ENCODE data around the gene KPNA5. TPM values are rescaled to one million over a fixed set of nuclear protein-coding genes. Genes with fewer than 3 reads are reported as not detected.
A peak's percentile ranks its signal among the peaks of the same experiment; 100 is the strongest.
"Not testable (repeated sequence)": the region's sequence is repeated elsewhere in the genome, so short reads cannot be mapped to it uniquely, and the experiment has no call there.

The KPNA5 gene
- total and polyA plus RNA-seq, 4 donors: 11.3 to 45.3 (median 26.5) TPM

DNA sequence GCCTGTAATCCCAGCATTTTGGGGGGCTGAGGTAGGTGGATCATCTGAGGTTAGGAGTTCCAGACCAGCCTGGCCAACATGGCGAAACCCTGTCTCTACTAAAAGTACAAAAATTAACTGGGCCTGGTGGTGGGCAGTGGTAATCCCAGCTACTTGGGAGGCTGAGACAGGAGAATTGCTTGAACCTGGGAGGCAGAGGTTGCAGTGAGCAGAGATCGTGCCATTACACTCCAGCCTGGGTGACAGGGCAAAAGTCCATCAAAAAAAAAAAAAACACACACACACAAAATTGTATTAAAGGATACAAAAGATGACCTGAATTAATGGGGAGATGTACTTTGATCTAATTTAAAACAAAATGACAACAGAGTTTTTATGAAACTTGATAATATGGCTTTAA lies 16.8 kb upstream of the KPNA5 start:
- not testable (repeated sequence) for H3K27ac ChIP-seq (ENCODE audit: low read depth, low read length); H3K9me3 ChIP-seq (ENCODE audit: control insufficient read depth, insufficient read depth, low read length); H3K36me3 ChIP-seq (ENCODE audit: control insufficient read depth, insufficient read depth, low read length); H3K4me3 ChIP-seq (ENCODE audit: low read depth, low read length); H3K4me1 ChIP-seq (ENCODE audit: control insufficient read depth, insufficient read depth, low read length); DNase-seq (ENCODE audit: low read depth in 4 of 6, low spot score in 6 of 6); H3K27me3 ChIP-seq (ENCODE audit: control insufficient read depth, insufficient read depth, low read length)
- no CpG with 5 or more reads among the region's 2 CpGs for WGBS (ENCODE audit: insufficient coverage)

GRCh38 chr6:116665464-116665863 lies 15.5 kb upstream of the KPNA5 start:
- peaks cover 3% of the 10 kb centered on the region for H3K4me1 ChIP-seq (ENCODE audit: control insufficient read depth, insufficient read depth, low read length)
- no peak overlapping the region for H3K4me3 ChIP-seq (ENCODE audit: low read depth, low read length)
- no peak for DNase-seq (ENCODE audit: low read depth in 4 of 6, low spot score in 6 of 6)
- 93% methylated on average over 2 of the region's 7 CpGs for WGBS (ENCODE audit: insufficient coverage)
- no peaks in the 10 kb centered on the region for H3K9me3 ChIP-seq (ENCODE audit: control insufficient read depth, insufficient read depth, low read length)
- H3K27ac ChIP-seq (ENCODE audit: low read depth, low read length): no peak overlapping the region
- H3K36me3 ChIP-seq (ENCODE audit: control insufficient read depth, insufficient read depth, low read length): peaks cover 3% of the 10 kb centered on the region
- no peaks in the 10 kb centered on the region for H3K27me3 ChIP-seq (ENCODE audit: control insufficient read depth, insufficient read depth, low read length)

- DNase-seq (ENCODE audit: low read depth in 4 of 6, low spot score in 6 of 6): no peak
- Histone ChIP-seq H3K36me3 (ENCODE audit: control insufficient read depth, insufficient read depth, low read length) (peaks cover 3% of the 10 kb centered on the region), H3K27ac (ENCODE audit: low read depth, low read length) (no peak overlapping the region), H3K9me3 (ENCODE audit: control insufficient read depth, insufficient read depth, low read length) (no peaks in the 10 kb centered on the region), H3K4me3 (ENCODE audit: low read depth, low read length) (no peak overlapping the region), H3K4me1 (ENCODE audit: control insufficient read depth, insufficient read depth, low read length) (peaks cover 3% of the 10 kb centered on the region), H3K27me3 (ENCODE audit: control insufficient read depth, insufficient read depth, low read length) (no peaks in the 10 kb centered on the region)
- no CpG with 5 or more reads among the region's 1 CpG for WGBS (ENCODE audit: insufficient coverage)
Observed at GRCh38 chr6:116666869-116667268, 14.1 kb upstream of the KPNA5 start.

DNA sequence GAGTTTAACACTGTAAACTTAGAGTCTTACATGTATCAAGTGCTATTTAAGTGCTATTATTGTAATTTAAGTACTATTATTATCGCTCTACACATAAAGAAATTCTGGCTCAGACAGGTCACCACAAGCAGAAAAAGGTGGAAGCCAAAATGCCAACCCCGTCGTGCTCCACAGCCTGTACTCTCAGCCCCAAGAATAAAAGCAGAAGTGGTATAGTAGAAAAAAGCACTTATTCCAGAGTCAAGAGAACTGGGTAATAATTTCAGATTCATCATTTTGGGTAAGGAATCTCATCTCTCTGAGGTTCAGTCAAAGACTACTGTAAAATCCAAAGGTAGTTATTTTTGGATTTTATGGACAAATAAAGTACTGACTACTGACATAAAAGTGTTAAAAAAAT lies 13.4 kb upstream of the KPNA5 start:
- Histone ChIP-seq H3K4me3 (ENCODE audit: low read depth, low read length) (peak overlapping the region; percentile 98), H3K27ac (ENCODE audit: low read depth, low read length) (no peak overlapping the region), H3K27me3 (ENCODE audit: control insufficient read depth, insufficient read depth, low read length) (no peaks in the 10 kb centered on the region), H3K9me3 (ENCODE audit: control insufficient read depth, insufficient read depth, low read length) (no peaks in the 10 kb centered on the region), H3K4me1 (ENCODE audit: control insufficient read depth, insufficient read depth, low read length) (peaks cover 3% of the 10 kb centered on the region), H3K36me3 (ENCODE audit: control insufficient read depth, insufficient read depth, low read length) (peaks cover 3% of the 10 kb centered on the region)
- no CpG with 5 or more reads among the region's 3 CpGs for WGBS (ENCODE audit: insufficient coverage)
- DNase-seq (ENCODE audit: low read depth in 4 of 6, low spot score in 6 of 6): no peak

DNA sequence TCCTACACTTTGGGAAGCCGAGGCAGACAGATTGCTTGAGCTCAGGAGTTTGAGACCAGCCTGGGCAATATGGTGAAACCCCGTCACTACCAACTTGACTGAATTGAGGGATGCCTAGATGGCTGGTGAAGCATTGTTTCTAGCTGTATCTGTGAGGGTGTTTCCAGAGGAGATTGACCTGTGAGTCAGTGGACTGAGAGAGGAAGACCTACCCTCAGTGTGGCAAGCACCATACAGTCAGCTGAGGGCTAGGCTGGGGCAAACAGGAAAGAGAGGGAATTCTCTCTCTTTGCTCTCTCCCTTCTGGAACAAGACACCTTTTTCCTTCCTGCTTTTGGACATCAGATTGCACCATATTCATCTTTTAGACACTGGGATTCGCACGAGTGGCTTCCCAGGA lies 8.7 kb upstream of the KPNA5 start:
- WGBS (ENCODE audit: insufficient coverage): 91% methylated on average over 4 of the region's 4 CpGs
- peaks cover 3% of the 10 kb centered on the region for H3K4me1 ChIP-seq (ENCODE audit: control insufficient read depth, insufficient read depth, low read length)
- no peak for DNase-seq (ENCODE audit: low read depth in 4 of 6, low spot score in 6 of 6)
- no peaks in the 10 kb centered on the region for H3K27me3 ChIP-seq (ENCODE audit: control insufficient read depth, insufficient read depth, low read length)
- no peak overlapping the region for H3K4me3 ChIP-seq (ENCODE audit: low read depth, low read length)
- no peaks in the 10 kb centered on the region for H3K9me3 ChIP-seq (ENCODE audit: control insufficient read depth, insufficient read depth, low read length)
- peaks cover 3% of the 10 kb centered on the region for H3K36me3 ChIP-seq (ENCODE audit: control insufficient read depth, insufficient read depth, low read length)
- no peak overlapping the region for H3K27ac ChIP-seq (ENCODE audit: low read depth, low read length)

DNA sequence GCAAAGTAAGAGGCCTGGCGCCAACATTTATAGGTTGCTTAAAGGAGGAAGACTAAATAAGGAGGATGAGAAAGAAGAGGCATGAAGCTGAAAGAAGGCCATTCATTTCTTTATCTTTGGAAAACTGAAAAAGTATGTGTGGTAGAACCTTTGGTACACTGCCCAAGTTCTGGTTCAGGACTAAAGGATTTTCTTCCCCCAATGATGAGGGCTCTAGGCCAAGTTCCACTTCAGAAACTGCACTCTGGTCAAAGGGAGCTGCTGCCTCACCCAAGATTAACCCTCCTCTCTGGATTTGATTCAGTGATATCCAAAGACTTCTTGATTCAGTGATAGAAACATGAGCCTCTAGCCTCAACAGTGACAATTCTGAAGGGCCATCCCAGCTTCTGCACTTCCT lies 5.0 kb upstream of the KPNA5 start:
- Histone ChIP-seq H3K4me1 (ENCODE audit: control insufficient read depth, insufficient read depth, low read length) (peaks cover 4% of the 10 kb centered on the region), H3K36me3 (ENCODE audit: control insufficient read depth, insufficient read depth, low read length) (no peaks in the 10 kb centered on the region), H3K27me3 (ENCODE audit: control insufficient read depth, insufficient read depth, low read length) (no peaks in the 10 kb centered on the region), H3K4me3 (ENCODE audit: low read depth, low read length) (no peak overlapping the region), H3K27ac (ENCODE audit: low read depth, low read length) (no peak overlapping the region), H3K9me3 (ENCODE audit: control insufficient read depth, insufficient read depth, low read length) (no peaks in the 10 kb centered on the region)
- DNase-seq (ENCODE audit: low read depth in 4 of 6, low spot score in 6 of 6): no peak
- 100% methylated on average over 1 of the region's 1 CpG for WGBS (ENCODE audit: insufficient coverage)

GRCh38 chr6:116682334-116682712 lies 1.3 kb downstream of the KPNA5 start:
- WGBS (ENCODE audit: insufficient coverage): no CpG with 5 or more reads among the region's 5 CpGs
- no peaks in the 10 kb centered on the region for H3K27me3 ChIP-seq (ENCODE audit: control insufficient read depth, insufficient read depth, low read length)
- H3K4me3 ChIP-seq (ENCODE audit: low read depth, low read length): peak overlapping the region; percentile 79
- H3K36me3 ChIP-seq (ENCODE audit: control insufficient read depth, insufficient read depth, low read length): no peaks in the 10 kb centered on the region
- no peaks in the 10 kb centered on the region for H3K9me3 ChIP-seq (ENCODE audit: control insufficient read depth, insufficient read depth, low read length)
- DNase-seq (ENCODE audit: low read depth in 4 of 6, low spot score in 6 of 6): peak in 2 of 6 donors; percentile 39 to 53
- H3K4me1 ChIP-seq (ENCODE audit: control insufficient read depth, insufficient read depth, low read length): peaks cover 12% of the 10 kb centered on the region
- H3K27ac ChIP-seq (ENCODE audit: low read depth, low read length): peak overlapping the region; percentile 37

GRCh38 chr6:116685437-116685993 lies 4.5 kb downstream of the KPNA5 start:
- H3K9me3 ChIP-seq (ENCODE audit: control insufficient read depth, insufficient read depth, low read length): no peaks in the 10 kb centered on the region
- H3K36me3 ChIP-seq (ENCODE audit: control insufficient read depth, insufficient read depth, low read length): peaks cover 4% of the 10 kb centered on the region
- H3K4me3 ChIP-seq (ENCODE audit: low read depth, low read length): no peak overlapping the region
- no peaks in the 10 kb centered on the region for H3K27me3 ChIP-seq (ENCODE audit: control insufficient read depth, insufficient read depth, low read length)
- peaks cover 8% of the 10 kb centered on the region for H3K4me1 ChIP-seq (ENCODE audit: control insufficient read depth, insufficient read depth, low read length)
- DNase-seq (ENCODE audit: low read depth in 4 of 6, low spot score in 6 of 6): no peak
- 100% methylated on average over 1 of the region's 2 CpGs for WGBS (ENCODE audit: insufficient coverage)
- no peak overlapping the region for H3K27ac ChIP-seq (ENCODE audit: low read depth, low read length)

- not testable (repeated sequence) for H3K27me3 ChIP-seq (ENCODE audit: control insufficient read depth, insufficient read depth, low read length); H3K27ac ChIP-seq (ENCODE audit: low read depth, low read length); H3K4me3 ChIP-seq (ENCODE audit: low read depth, low read length); H3K4me1 ChIP-seq (ENCODE audit: control insufficient read depth, insufficient read depth, low read length); DNase-seq (ENCODE audit: low read depth in 4 of 6, low spot score in 6 of 6); H3K9me3 ChIP-seq (ENCODE audit: control insufficient read depth, insufficient read depth, low read length); H3K36me3 ChIP-seq (ENCODE audit: control insufficient read depth, insufficient read depth, low read length)
- no CpG with 5 or more reads among the region's 2 CpGs for WGBS (ENCODE audit: insufficient coverage)
Observed at GRCh38 chr6:116686475-116687101, 5.6 kb downstream of the KPNA5 start.

GRCh38 chr6:116691154-116691553 lies 10.1 kb downstream of the KPNA5 start:
- no peak overlapping the region for H3K4me3 ChIP-seq (ENCODE audit: low read depth, low read length)
- H3K9me3 ChIP-seq (ENCODE audit: control insufficient read depth, insufficient read depth, low read length): no peaks in the 10 kb centered on the region
- H3K4me1 ChIP-seq (ENCODE audit: control insufficient read depth, insufficient read depth, low read length): no peaks in the 10 kb centered on the region
- no CpG with 5 or more reads among the region's 5 CpGs for WGBS (ENCODE audit: insufficient coverage)
- DNase-seq (ENCODE audit: low read depth in 4 of 6, low spot score in 6 of 6): no peak
- H3K27ac ChIP-seq (ENCODE audit: low read depth, low read length): no peak overlapping the region
- H3K36me3 ChIP-seq (ENCODE audit: control insufficient read depth, insufficient read depth, low read length): peaks cover 8% of the 10 kb centered on the region
- no peaks in the 10 kb centered on the region for H3K27me3 ChIP-seq (ENCODE audit: control insufficient read depth, insufficient read depth, low read length)

All from spinal cord (tissue), 10 donors.